Esophagus squamous epithelium (tissue), 5 donors: ENCODE measurements around the gene SMYD2. TPM values are rescaled to one million over a fixed set of nuclear protein-coding genes. Genes with fewer than 3 reads are reported as not detected.

Experiments used
- DNase-seq: peaks from one replicate; lab custom pipeline; 2025; lab: John Stamatoyannopoulos, UW
- H3K27ac ChIP-seq, 4 donors: fragments of 200-600 bp; sonication (generic); one replicate each; pipeline ENCODE4 v1.5.1; 2016 to 2019; ENCODE audit warnings: mild to moderate bottlenecking in 1 of 4
- H3K27me3 ChIP-seq, 4 donors: fragments of 200-600 bp; sonication (generic); 1 replicate in 3 of 4; 2 replicates in 1 of 4; pipeline versions ENCODE4 v1.5.1 to v1.6.0; 2017 to 2021; ENCODE audit warnings: antibody characterized with exemption in 1 of 4
- H3K36me3 ChIP-seq, 3 donors: fragments of 200-600 bp; sonication (generic); one replicate each; pipeline ENCODE4 v1.5.1; 2016 to 2019
- H3K4me1 ChIP-seq, 3 donors: fragments of 200-600 bp; sonication (generic); one replicate each; pipeline ENCODE4 v1.5.1; 2017 to 2019
- H3K4me3 ChIP-seq, 4 donors: fragments of 200-600 bp; sonication (generic); 1 replicate in 3 of 4; 2 replicates in 1 of 4; pipeline ENCODE4 v1.5.1; 2016 to 2019; ENCODE audit warnings: mild to moderate bottlenecking in 2 of 4, moderate library complexity in 1 of 4
- H3K9me3 ChIP-seq, 3 donors: fragments of 200-600 bp; sonication (generic); one replicate each; pipeline ENCODE4 v1.5.1; 2016 to 2019
- POLR2A ChIP-seq, 4 donors: fragments of 450-650 bp; IDR thresholded peaks; one replicate each; pipeline ENCODE4 v1.6.1; 2017; ENCODE audit warnings: antibody characterized with exemption in 4 of 4, mild to moderate bottlenecking in 4 of 4, moderate library complexity in 3 of 4
- WGBS, 2 donors: methylation state at CpG; one replicate each; pipeline ENCODE4 v1.1.5; 2018; 5-methylcytosine and 5-hydroxymethylcytosine counted together
- intact Hi-C: fragments of 100-400 bp; cut with DNase I; formaldehyde crosslinking; loops from one replicate; pipeline ENCODE4 v1.15.0; 2022
- total RNA-seq, 4 donors: library from RNA; depleted of rRNA; stranded (reverse); fragments of >200 nt; gene quantifications; one replicate each; pipeline ENCODE4 v1.1.0, GENCODE V29; 2016
- TF ChIP-seq, protein P1 (sequence below), 6 experiments: fragments of 450-650 bp in 4 of 6; fragments of 200-600 bp in 2 of 6; sonication (generic) in 2 of 6; IDR thresholded peaks; one replicate each; pipeline ENCODE4 v1.5.1; 2016 to 2019; ENCODE audit warnings: antibody characterized with exemption in 6 of 6, mild to moderate bottlenecking in 4 of 6, moderate library complexity in 4 of 6
- donor health status: DM: yes; HTN: yes; CAD: no.

SMYD2 gene
- total RNA-seq, 4 donors from 2014 or later = 19.0 to 35.5 (median 30.4) TPM

DNA sequence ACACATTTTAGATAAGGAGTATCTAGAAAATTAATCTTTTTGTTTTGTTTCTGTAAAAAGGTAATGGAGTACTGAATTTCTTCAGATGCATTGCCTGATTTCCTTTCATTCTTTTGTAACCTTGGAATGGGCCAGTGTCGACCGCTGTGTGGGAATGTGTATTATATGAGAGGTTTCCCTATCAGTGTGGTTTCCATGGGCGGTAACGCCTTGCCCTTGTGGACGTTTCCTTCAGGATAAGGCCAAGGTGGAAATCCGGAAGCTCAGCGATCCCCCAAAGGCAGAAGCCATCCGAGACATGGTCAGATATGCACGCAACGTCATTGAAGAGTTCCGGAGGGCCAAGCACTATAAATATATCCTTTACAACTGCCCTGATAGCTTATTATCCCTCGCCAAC, 49.8 kb downstream of the SMYD2 start:
- Histone ChIP-seq H3K27me3 (no peaks in the 10 kb centered on the region), H3K4me1 (peaks cover 12 to 45% (median 25%) of the 10 kb centered on the region in 3 donors), H3K4me3 (no peak overlapping the region), H3K27ac (peak overlapping the region; percentile 18 to 74 (median 66)), H3K36me3 (peaks cover 0 to 35% (median 0%) of the 10 kb centered on the region in 3 donors), H3K9me3 (no peaks in the 10 kb centered on the region)
- TF ChIP-seq POLR2A (IDR thresholded peaks at IDR 0.05) = no peak
- TF ChIP-seq, protein P1, sequence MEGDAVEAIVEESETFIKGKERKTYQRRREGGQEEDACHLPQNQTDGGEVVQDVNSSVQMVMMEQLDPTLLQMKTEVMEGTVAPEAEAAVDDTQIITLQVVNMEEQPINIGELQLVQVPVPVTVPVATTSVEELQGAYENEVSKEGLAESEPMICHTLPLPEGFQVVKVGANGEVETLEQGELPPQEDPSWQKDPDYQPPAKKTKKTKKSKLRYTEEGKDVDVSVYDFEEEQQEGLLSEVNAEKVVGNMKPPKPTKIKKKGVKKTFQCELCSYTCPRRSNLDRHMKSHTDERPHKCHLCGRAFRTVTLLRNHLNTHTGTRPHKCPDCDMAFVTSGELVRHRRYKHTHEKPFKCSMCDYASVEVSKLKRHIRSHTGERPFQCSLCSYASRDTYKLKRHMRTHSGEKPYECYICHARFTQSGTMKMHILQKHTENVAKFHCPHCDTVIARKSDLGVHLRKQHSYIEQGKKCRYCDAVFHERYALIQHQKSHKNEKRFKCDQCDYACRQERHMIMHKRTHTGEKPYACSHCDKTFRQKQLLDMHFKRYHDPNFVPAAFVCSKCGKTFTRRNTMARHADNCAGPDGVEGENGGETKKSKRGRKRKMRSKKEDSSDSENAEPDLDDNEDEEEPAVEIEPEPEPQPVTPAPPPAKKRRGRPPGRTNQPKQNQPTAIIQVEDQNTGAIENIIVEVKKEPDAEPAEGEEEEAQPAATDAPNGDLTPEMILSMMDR (IDR thresholded peaks at IDR 0.05) = no peak
- intact Hi-C loops = loop anchor here (5.0 kb wide), 1 partner anchor 257 kb away; no protein-coding TSS in a partner anchor
- no peak for DNase-seq
- 57 to 82% methylated on average over 11 to 12 of the region's 12 CpGs for WGBS, 2 donors

DNA sequence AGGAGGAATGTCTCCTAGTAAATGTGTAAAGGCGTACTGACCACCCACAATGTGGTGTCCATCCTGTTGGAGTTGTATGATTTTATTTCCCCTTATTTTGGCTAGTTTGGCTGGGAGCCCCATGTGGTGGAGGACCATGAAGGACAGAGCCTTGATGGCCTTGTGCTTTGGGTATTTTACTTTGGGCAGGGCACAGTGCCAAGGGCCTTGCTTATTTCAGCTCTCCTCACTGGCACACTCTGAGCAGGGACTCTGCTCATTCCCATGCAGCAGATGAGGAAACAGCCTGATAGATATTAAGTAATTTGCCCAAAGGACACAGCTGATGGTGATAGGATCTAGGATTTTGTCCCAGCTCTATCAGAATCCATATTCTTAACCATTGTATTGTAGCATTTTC, 50.2 kb downstream of the SMYD2 start:
- Histone ChIP-seq H3K4me1 (peaks cover 12 to 45% (median 25%) of the 10 kb centered on the region in 3 donors), H3K27ac (peak overlapping the region; percentile 18 to 74 (median 66)), H3K27me3 (no peaks in the 10 kb centered on the region), H3K9me3 (no peaks in the 10 kb centered on the region), H3K4me3 (no peak overlapping the region), H3K36me3 (peaks cover 0 to 30% (median 0%) of the 10 kb centered on the region in 3 donors)
- TF ChIP-seq POLR2A (IDR thresholded peaks at IDR 0.05) = no peak
- TF ChIP-seq, protein P1 (IDR thresholded peaks at IDR 0.05) = no peak
- no peak for DNase-seq
- intact Hi-C loops = loop anchor here (5.0 kb wide), 1 partner anchor 256 kb away; no protein-coding TSS in a partner anchor
- 65 to 94% methylated on average over 1 of the region's 1 CpG for WGBS, 2 donors

DNA sequence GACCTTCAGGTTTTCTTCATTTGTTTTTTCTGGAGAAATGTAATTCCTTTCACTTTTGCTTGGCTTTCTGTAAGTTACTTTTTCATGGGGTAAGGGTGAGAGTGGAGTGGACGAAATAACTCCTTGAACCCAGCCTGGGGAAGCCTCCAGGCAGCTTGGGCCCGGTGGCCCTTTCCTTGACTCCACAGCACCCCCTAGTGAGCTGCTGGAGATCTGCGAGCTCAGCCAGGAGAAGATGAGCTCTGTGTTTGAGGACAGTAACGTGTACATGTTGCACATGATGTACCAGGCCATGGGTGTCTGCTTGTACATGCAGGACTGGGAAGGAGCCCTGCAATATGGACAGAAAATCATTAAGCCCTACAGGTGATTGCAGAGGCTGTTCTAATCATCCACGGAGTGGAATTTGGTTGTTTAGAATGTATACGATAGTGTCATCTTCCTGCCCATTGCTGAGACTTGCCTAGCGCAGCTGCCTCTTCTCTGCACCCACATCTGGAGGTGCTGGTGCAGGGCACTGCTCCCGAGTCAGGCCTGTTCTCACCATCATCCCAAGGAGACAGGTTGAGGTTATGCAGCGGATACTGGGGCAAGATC, 51.0 kb downstream of the SMYD2 start:
- H3K4me3 ChIP-seq = no peak overlapping the region
- DNase-seq = no peak
- H3K36me3 ChIP-seq = peaks cover 0 to 23% (median 0%) of the 10 kb centered on the region in 3 donors
- TF ChIP-seq POLR2A (IDR thresholded peaks at IDR 0.05) = no peak
- TF ChIP-seq, protein P1 (IDR thresholded peaks at IDR 0.05) = peak; percentile 17 to 71 (median 60)
- WGBS, 2 donors = 56 to 65% methylated on average over 9 of the region's 9 CpGs
- intact Hi-C loops = loop anchor here (5.0 kb wide), 1 partner anchor 255 kb away; no protein-coding TSS in a partner anchor
- no peaks in the 10 kb centered on the region for H3K27me3 ChIP-seq
- peak overlapping the region in 1 of 4 donors; percentile 74 for H3K27ac ChIP-seq
- H3K4me1 ChIP-seq = peaks cover 12 to 45% (median 25%) of the 10 kb centered on the region in 3 donors
- no peaks in the 10 kb centered on the region for H3K9me3 ChIP-seq

DNA sequence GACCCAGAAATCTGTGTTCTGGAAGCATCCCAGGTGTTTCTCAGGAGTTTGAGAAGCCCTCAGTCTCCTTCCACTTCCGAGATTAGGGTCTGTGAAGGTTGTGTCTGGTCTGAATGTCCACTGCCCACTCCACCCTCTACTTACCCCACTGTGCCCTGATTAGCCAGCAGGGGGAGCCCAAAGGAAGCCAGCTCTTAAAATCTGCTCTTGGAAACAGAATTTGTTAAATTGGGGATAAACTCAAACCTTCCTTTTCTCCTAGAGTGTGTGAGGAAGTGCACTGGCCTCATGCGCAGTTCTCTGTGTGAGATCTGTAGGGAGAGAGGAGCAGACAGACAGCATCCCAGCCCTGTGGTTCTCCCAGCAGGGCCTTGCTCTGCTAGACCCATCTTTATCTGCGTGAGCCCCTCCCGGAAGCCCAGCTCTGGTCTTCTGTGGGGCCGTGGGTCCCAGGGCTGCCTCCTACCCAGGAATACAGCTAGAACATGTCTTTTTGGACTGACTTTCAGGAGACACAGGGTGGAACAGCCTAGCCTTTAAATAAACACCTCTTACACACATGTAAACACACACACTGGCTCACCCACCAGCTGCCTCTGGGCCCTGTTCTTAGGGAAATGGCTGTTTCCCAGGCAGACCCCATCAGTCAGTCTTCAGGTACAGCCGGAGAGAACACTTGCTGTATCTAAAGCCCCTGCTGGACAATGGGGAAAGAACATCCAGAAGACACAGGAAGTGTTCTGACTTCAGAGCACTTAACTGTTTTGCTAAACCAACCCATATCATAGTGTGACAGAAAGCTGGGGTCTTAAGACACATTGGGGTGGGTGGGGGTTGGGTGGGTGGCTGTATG, 52.2 kb downstream of the SMYD2 start:
- Histone ChIP-seq H3K27ac (peak overlapping the region in 2 of 4 donors; percentile 36 to 43), H3K27me3 (no peaks in the 10 kb centered on the region), H3K4me1 (peaks cover 12 to 57% (median 25%) of the 10 kb centered on the region in 3 donors), H3K36me3 (peaks cover 0 to 23% (median 0%) of the 10 kb centered on the region in 3 donors), H3K9me3 (no peaks in the 10 kb centered on the region), H3K4me3 (no peak overlapping the region)
- TF ChIP-seq, protein P1 (IDR thresholded peaks at IDR 0.05) = peak; percentile 53 to 87 (median 80)
- no peak for TF ChIP-seq POLR2A (IDR thresholded peaks at IDR 0.05)
- DNase-seq = no peak
- WGBS, 2 donors = 63 to 68% methylated on average over 3 to 4 of the region's 6 CpGs
- intact Hi-C loops = loop anchor here (5.0 kb wide), 1 partner anchor 254 kb away; no protein-coding TSS in a partner anchor
